Vagina (tissue), 2 donors: ENCODE measurements around the gene SLC12A1.

Experiments used
- CTCF ChIP-seq, 3 experiments: fragments of 450-650 bp in 2 of 3; fragments of 200-600 bp in 1 of 3; sonication (generic) in 1 of 3; IDR thresholded peaks; one replicate each; pipeline ENCODE4 v1.5.1; 2017 to 2019; ENCODE audit warnings: antibody characterized with exemption in 3 of 3, mild to moderate bottlenecking in 2 of 3, moderate library complexity in 2 of 3
- POLR2AphosphoS5 ChIP-seq, 2 donors: sonication (generic); formaldehyde crosslinking; IDR thresholded peaks; one replicate each; pipeline ENCODE4 v1.9.0; 2017; ENCODE audit warnings: antibody characterized with exemption in 2 of 2, mild to moderate bottlenecking in 2 of 2, low read depth in 1 of 2; ENCODE audit not compliant: insufficient read depth in 1 of 2

GRCh38 chr15:48323294-48323693 is 117.2 kb downstream of the SLC12A1 start:
- TF ChIP-seq CTCF (IDR thresholded peaks at IDR 0.05) (no peak), POLR2AphosphoS5 (IDR thresholded peaks at IDR 0.05; ENCODE audit: insufficient read depth in 1 of 2, low read depth in 1 of 2) (no peak)
